ENCODE data around the gene UBTD2. TPM values are rescaled to one million over a fixed set of nuclear protein-coding genes. Genes with fewer than 3 reads are reported as not detected.

The UBTD2 gene
- total RNA-seq, 1 experiment from 2014 or later, result 22.7 TPM

DNA sequence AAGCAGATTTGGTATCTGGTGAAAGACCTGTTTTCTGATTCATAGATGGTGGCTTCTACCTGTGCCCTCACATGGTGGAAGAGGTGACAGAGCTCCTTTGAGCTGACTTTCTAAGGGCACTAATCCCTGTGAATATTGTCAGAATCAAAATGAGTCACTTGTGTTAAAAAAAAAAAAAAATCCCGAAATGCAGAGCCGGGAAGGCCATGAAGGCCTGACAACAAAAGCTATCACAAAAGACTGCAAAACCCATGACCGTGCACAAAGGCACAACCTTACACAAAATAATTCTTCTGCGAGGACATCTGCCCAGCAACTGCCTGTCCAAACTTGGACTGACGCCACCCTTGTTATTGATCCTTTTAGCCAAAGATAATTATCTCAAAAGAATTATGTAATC lies 19.6 kb upstream of the UBTD2 start:
- Mint-ChIP-seq H3K36me3 (peaks cover 10% of the 10 kb centered on the region), H3K9me3 (peaks cover 13% of the 10 kb centered on the region), H3K4me1 (no peaks in the 10 kb centered on the region; the same call in 1 of the 2 replicates), H3K27me3 (ENCODE audit: low read depth) (peaks cover 5% of the 10 kb centered on the region), H3K27ac (no peak overlapping the region), H3K4me3 (no peak overlapping the region)
- DNase-seq (ENCODE audit: low spot score), result no peak
- ATAC-seq, result no peak
- CTCF ChIA-PET, result interaction anchor here (0.8 to 2.5 kb wide), 4 partner anchors 10 to 244 kb away, joined by 3 to 9 read pairs (median 4); no protein-coding TSS in a partner anchor
- POLR2A ChIA-PET, result no interaction called here
- TF ChIP-seq MXD4 (CRISPR knock-in tag; IDR thresholded peaks at IDR 0.05; ENCODE audit: borderline replicate concordance) (no peak), ETV6 (CRISPR knock-in tag; IDR thresholded peaks at IDR 0.05) (no peak), NFYB (CRISPR knock-in tag; conservative IDR thresholded peaks at IDR 0.05; ENCODE audit: low read depth) (no peak), PRRX2 (CRISPR knock-in tag; IDR thresholded peaks at IDR 0.05) (no peak)
- TF ChIP-seq, protein P1, sequence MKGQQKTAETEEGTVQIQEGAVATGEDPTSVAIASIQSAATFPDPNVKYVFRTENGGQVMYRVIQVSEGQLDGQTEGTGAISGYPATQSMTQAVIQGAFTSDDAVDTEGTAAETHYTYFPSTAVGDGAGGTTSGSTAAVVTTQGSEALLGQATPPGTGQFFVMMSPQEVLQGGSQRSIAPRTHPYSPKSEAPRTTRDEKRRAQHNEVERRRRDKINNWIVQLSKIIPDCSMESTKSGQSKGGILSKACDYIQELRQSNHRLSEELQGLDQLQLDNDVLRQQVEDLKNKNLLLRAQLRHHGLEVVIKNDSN (CRISPR knock-in tag; IDR thresholded peaks at IDR 0.05), result no peak

- H3K9me3 Mint-ChIP-seq, result peaks cover 13% of the 10 kb centered on the region
- CTCF ChIA-PET, result interaction anchor here (0.8 to 2.5 kb wide), 3 partner anchors 9 to 55 kb away, joined by 3 to 9 read pairs (median 3); no protein-coding TSS in a partner anchor
- POLR2A ChIA-PET, result interaction anchor here (0.5 kb wide), 1 partner anchor 13 kb away, joined by 4 read pairs; no protein-coding TSS in a partner anchor
These were observed 18.6 kb upstream of the UBTD2 start for GRCh38 chr5:172302047-172302710.

GRCh38 chr5:172299916-172300439 lies 16.4 kb upstream of the UBTD2 start:
- no peaks in the 10 kb centered on the region for H3K9me3 Mint-ChIP-seq
- ChIA-PET POLR2A (no interaction called here), CTCF (no interaction called here)
- ATAC-seq (no peak), DNase-seq (ENCODE audit: low spot score) (no peak)
- no peaks in the 10 kb centered on the region; the same call in 1 of the 2 replicates for H3K4me1 Mint-ChIP-seq
- H3K36me3 Mint-ChIP-seq, result no peaks in the 10 kb centered on the region; the same call in 1 of the 2 replicates
- peaks cover under 1% of the 10 kb centered on the region; the same call in 1 of the 2 replicates for H3K27me3 Mint-ChIP-seq (ENCODE audit: low read depth)
- no peak overlapping the region for H3K4me3 Mint-ChIP-seq
- H3K27ac Mint-ChIP-seq, result no peak overlapping the region
- no peak for TF ChIP-seq FOXP4 (CRISPR knock-in tag; IDR thresholded peaks at IDR 0.05)
- no peak for TF ChIP-seq EMX1 (CRISPR knock-in tag; IDR thresholded peaks at IDR 0.05)
- TF ChIP-seq ZNF317 (CRISPR knock-in tag; IDR thresholded peaks at IDR 0.05; ENCODE audit: borderline replicate concordance, low read depth), result no peak
- TF ChIP-seq OVOL2 (CRISPR knock-in tag; IDR thresholded peaks at IDR 0.05; ENCODE audit: borderline replicate concordance), result no peak
- TF ChIP-seq, protein P2, sequence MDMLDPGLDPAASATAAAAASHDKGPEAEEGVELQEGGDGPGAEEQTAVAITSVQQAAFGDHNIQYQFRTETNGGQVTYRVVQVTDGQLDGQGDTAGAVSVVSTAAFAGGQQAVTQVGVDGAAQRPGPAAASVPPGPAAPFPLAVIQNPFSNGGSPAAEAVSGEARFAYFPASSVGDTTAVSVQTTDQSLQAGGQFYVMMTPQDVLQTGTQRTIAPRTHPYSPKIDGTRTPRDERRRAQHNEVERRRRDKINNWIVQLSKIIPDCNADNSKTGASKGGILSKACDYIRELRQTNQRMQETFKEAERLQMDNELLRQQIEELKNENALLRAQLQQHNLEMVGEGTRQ (CRISPR knock-in tag; IDR thresholded peaks at IDR 0.05), result no peak
- no peak for TF ChIP-seq FOXP1 (CRISPR knock-in tag; IDR thresholded peaks at IDR 0.05; ENCODE audit: borderline replicate concordance)
- no peak for TF ChIP-seq JUN (CRISPR knock-in tag; IDR thresholded peaks at IDR 0.05)
- TF ChIP-seq ZNF121 (CRISPR knock-in tag; IDR thresholded peaks at IDR 0.05), result no peak
- no peak for TF ChIP-seq ELF4 (CRISPR knock-in tag; IDR thresholded peaks at IDR 0.05; ENCODE audit: low read depth)
- TF ChIP-seq HMGA2 (CRISPR knock-in tag; IDR thresholded peaks at IDR 0.05), result no peak
- TF ChIP-seq ATF1 (CRISPR knock-in tag; IDR thresholded peaks at IDR 0.05), result no peak
- no peak for TF ChIP-seq TP53 (CRISPR knock-in tag; IDR thresholded peaks at IDR 0.05)
- TF ChIP-seq CBFB (CRISPR knock-in tag; IDR thresholded peaks at IDR 0.05; ENCODE audit: low read depth), result no peak
- TF ChIP-seq, protein P3, sequence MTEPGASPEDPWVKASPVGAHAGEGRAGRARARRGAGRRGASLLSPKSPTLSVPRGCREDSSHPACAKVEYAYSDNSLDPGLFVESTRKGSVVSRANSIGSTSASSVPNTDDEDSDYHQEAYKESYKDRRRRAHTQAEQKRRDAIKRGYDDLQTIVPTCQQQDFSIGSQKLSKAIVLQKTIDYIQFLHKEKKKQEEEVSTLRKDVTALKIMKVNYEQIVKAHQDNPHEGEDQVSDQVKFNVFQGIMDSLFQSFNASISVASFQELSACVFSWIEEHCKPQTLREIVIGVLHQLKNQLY (CRISPR knock-in tag; IDR thresholded peaks at IDR 0.05), result no peak
- TF ChIP-seq GABPB1 (CRISPR knock-in tag; IDR thresholded peaks at IDR 0.05), result no peak
- no peak for TF ChIP-seq ZNF396 (CRISPR knock-in tag; IDR thresholded peaks at IDR 0.05; ENCODE audit: borderline replicate concordance)
- no peak for TF ChIP-seq ESRRA (CRISPR knock-in tag; IDR thresholded peaks at IDR 0.05; ENCODE audit: borderline replicate concordance)

More at GRCh38 chr5:172302047-172302710, 18.6 kb upstream of the UBTD2 start:
- Mint-ChIP-seq H3K4me3 (no peak overlapping the region), H3K4me1 (no peaks in the 10 kb centered on the region; the same call in 1 of the 2 replicates), H3K27ac (no peak overlapping the region), H3K36me3 (peaks cover 10% of the 10 kb centered on the region), H3K27me3 (ENCODE audit: low read depth) (peaks cover 5% of the 10 kb centered on the region)
- DNase-seq (ENCODE audit: low spot score), result no peak
- no peak for TF ChIP-seq MAX (CRISPR knock-in tag; IDR thresholded peaks at IDR 0.05)
- TF ChIP-seq OVOL2 (CRISPR knock-in tag; IDR thresholded peaks at IDR 0.05; ENCODE audit: borderline replicate concordance), result no peak
- no peak for TF ChIP-seq IRF2 (CRISPR knock-in tag; IDR thresholded peaks at IDR 0.05; ENCODE audit: borderline replicate concordance, low read depth)
- TF ChIP-seq EMX1 (CRISPR knock-in tag; IDR thresholded peaks at IDR 0.05), result no peak
- TF ChIP-seq, protein P4, sequence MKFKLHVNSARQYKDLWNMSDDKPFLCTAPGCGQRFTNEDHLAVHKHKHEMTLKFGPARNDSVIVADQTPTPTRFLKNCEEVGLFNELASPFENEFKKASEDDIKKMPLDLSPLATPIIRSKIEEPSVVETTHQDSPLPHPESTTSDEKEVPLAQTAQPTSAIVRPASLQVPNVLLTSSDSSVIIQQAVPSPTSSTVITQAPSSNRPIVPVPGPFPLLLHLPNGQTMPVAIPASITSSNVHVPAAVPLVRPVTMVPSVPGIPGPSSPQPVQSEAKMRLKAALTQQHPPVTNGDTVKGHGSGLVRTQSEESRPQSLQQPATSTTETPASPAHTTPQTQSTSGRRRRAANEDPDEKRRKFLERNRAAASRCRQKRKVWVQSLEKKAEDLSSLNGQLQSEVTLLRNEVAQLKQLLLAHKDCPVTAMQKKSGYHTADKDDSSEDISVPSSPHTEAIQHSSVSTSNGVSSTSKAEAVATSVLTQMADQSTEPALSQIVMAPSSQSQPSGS (CRISPR knock-in tag; IDR thresholded peaks at IDR 0.05; ENCODE audit: borderline replicate concordance, low read depth), result no peak
- no peak for TF ChIP-seq GABPB1 (CRISPR knock-in tag; IDR thresholded peaks at IDR 0.05)
- no peak for TF ChIP-seq ZNF317 (CRISPR knock-in tag; IDR thresholded peaks at IDR 0.05; ENCODE audit: borderline replicate concordance, low read depth)
- ATAC-seq, result no peak

Measured in WTC11 (cell line).